ENCODE data around the gene JAGN1. TPM values are rescaled to one million over a fixed set of nuclear protein-coding genes. Genes with fewer than 3 reads are reported as not detected.

Gene JAGN1
- total RNA-seq, 1 donor from 2014 or later = 32.7 TPM

DNA sequence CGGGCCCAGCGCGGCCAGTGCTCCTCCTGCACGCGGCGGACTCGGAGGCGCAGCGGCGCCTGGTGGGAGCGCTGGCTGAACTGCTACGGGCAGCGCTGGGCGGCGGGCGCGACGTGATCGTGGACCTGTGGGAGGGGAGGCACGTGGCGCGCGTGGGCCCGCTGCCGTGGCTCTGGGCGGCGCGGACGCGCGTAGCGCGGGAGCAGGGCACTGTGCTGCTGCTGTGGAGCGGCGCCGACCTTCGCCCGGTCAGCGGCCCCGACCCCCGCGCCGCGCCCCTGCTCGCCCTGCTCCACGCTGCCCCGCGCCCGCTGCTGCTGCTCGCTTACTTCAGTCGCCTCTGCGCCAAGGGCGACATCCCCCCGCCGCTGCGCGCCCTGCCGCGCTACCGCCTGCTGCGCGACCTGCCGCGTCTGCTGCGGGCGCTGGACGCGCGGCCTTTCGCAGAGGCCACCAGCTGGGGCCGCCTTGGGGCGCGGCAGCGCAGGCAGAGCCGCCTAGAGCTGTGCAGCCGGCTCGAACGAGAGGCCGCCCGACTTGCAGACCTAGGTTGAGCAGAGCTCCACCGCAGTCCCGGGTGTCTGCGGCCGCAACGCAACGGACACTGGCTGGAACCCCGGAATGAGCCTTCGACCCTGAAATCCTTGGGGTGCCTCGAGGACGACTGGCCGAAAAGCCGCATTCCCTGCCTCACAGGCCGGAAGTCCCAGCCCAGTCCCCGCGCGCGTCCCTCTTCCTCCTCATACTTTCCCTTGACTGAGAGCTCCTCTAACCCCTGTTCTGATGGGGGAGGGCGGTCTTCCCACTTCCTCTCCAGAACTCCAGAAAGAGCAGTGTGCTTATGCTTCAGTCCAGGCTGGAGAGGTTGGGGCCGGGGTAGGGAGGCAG lies 25.1 kb downstream of the JAGN1 start:
- H3K9me3 ChIP-seq (ENCODE audit: low read depth) = no peaks in the 10 kb centered on the region
- peaks cover 14% of the 10 kb centered on the region for H3K4me1 Mint-ChIP-seq
- peaks cover 19% of the 10 kb centered on the region for H3K4me1 ChIP-seq
- H4K20me1 ChIP-seq (ENCODE audit: low read depth) = no peaks in the 10 kb centered on the region
- peak overlapping the region; percentile 86 for H3K4me3 Mint-ChIP-seq
- no peaks in the 10 kb centered on the region for H3K79me2 ChIP-seq (ENCODE audit: low read depth)
- DNase-seq (ENCODE audit: low spot score) = peak; percentile 78
- H2AFZ ChIP-seq (replicated peaks) = peak overlapping the region; percentile 97
- peak overlapping the region; percentile 60 for H3K27ac Mint-ChIP-seq
- peak overlapping the region; percentile 97 for H3K4me2 ChIP-seq
- TF ChIP-seq EZH2 (IDR thresholded peaks at IDR 0.05) (no peak), EZH2phosphoT487 (IDR thresholded peaks at IDR 0.05) (peak; percentile 37)
- TF ChIP-seq, protein P1, sequence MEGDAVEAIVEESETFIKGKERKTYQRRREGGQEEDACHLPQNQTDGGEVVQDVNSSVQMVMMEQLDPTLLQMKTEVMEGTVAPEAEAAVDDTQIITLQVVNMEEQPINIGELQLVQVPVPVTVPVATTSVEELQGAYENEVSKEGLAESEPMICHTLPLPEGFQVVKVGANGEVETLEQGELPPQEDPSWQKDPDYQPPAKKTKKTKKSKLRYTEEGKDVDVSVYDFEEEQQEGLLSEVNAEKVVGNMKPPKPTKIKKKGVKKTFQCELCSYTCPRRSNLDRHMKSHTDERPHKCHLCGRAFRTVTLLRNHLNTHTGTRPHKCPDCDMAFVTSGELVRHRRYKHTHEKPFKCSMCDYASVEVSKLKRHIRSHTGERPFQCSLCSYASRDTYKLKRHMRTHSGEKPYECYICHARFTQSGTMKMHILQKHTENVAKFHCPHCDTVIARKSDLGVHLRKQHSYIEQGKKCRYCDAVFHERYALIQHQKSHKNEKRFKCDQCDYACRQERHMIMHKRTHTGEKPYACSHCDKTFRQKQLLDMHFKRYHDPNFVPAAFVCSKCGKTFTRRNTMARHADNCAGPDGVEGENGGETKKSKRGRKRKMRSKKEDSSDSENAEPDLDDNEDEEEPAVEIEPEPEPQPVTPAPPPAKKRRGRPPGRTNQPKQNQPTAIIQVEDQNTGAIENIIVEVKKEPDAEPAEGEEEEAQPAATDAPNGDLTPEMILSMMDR (IDR thresholded peaks at IDR 0.05) = peak; percentile 31
- H3K36me3 ChIP-seq = no peaks in the 10 kb centered on the region
- no peak overlapping the region for H3K9ac ChIP-seq
- no peaks in the 10 kb centered on the region for H3K27me3 Mint-ChIP-seq (ENCODE audit: insufficient read depth, low read depth)
- H3K27me3 ChIP-seq = peaks cover 30% of the 10 kb centered on the region
- H3K27ac ChIP-seq = no peak overlapping the region
- H3K9me3 Mint-ChIP-seq = no peaks in the 10 kb centered on the region
- H3K36me3 Mint-ChIP-seq = no peaks in the 10 kb centered on the region
- peaks cover 14% of the 10 kb centered on the region for H3F3A ChIP-seq (ENCODE audit: low read depth)
- H3K4me3 ChIP-seq = peak overlapping the region; percentile 46

DNA sequence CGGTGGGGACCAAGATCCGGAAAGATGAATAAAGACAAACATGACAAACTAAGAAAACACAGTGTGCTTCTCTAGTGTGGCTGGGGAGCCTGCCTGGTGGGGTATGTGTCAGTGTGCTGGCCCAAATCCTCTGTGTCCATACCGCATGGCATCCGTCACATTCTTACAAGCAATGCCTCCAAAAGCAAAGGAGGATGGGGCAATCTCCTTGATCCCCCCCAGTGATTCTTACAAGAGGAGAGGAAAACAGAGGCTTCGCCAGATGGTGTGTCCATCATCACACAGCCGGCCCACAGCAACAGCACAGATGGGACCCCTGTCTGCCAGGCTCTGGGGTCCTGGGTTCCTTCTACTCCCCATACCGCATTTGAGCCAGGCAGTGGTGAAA lies 25.9 kb downstream of the JAGN1 start:
- H3K27ac ChIP-seq = no peak overlapping the region
- peak overlapping the region; percentile 97 for H3K4me2 ChIP-seq
- H3K36me3 ChIP-seq = no peaks in the 10 kb centered on the region
- Mint-ChIP-seq H3K9me3 (no peaks in the 10 kb centered on the region), H3K36me3 (no peaks in the 10 kb centered on the region), H3K27me3 (ENCODE audit: insufficient read depth, low read depth) (no peaks in the 10 kb centered on the region), H3K4me1 (peaks cover 12% of the 10 kb centered on the region), H3K27ac (no peak overlapping the region), H3K4me3 (peak overlapping the region; percentile 86)
- no peak overlapping the region for H3K4me3 ChIP-seq
- no peak overlapping the region for H3K9ac ChIP-seq
- TF ChIP-seq, protein P1 (IDR thresholded peaks at IDR 0.05) = no peak
- TF ChIP-seq EZH2phosphoT487 (IDR thresholded peaks at IDR 0.05) = no peak
- no peak for TF ChIP-seq EZH2 (IDR thresholded peaks at IDR 0.05)
- peaks cover 19% of the 10 kb centered on the region for H3K4me1 ChIP-seq
- no peaks in the 10 kb centered on the region for H3K9me3 ChIP-seq (ENCODE audit: low read depth)
- peaks cover 30% of the 10 kb centered on the region for H3K27me3 ChIP-seq
- peak; percentile 15 for DNase-seq (ENCODE audit: low spot score)
- no peaks in the 10 kb centered on the region for H3K79me2 ChIP-seq (ENCODE audit: low read depth)
- H4K20me1 ChIP-seq (ENCODE audit: low read depth) = no peaks in the 10 kb centered on the region
- H3F3A ChIP-seq (ENCODE audit: low read depth) = peaks cover 14% of the 10 kb centered on the region
- H2AFZ ChIP-seq (replicated peaks) = peak overlapping the region; percentile 59

DNA sequence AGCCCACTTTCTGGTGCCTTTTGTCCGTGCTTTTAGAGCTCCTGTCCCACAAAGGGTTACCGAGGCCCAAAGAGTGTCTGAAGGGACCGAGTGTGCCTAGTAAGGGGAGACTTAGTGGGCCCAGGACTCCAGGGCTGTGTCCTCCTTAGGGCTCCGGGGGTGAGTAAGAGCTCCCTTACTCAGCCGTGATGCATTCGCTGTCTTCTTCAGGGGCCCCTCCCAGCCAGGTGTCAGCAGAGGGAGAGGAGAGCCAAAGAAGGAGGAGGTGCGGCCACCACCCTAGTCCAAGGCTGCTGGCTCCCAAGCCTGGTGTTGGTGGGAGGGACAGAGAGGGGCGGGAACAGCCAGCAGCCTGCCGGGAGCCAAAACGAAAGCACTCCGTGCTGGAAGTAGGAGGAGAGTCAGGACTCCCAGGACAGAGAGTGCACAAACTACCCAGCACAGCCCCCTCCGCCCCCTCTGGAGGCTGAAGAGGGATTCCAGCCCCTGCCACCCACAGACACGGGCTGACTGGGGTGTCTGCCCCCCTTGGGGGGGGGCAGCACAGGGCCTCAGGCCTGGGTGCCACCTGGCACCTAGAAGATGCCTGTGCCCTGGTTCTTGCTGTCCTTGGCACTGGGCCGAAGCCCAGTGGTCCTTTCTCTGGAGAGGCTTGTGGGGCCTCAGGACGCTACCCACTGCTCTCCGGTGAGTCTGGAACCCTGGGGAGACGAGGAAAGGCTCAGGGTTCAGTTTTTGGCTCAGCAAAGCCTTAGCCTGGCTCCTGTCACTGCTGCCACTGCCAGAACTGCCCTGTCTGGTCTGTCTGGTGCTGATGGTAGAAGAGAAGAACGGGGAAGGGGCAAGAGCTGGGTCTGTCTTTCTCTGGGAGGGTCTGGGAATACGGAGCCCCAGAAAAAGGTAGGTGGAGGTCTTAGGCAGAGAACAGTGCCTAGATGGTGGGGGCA lies 26.6 kb downstream of the JAGN1 start, which contains the start of gene IL17RC:
Gene IL17RC (plus strand): TSS at position 365 of the 947 bp plus-strand sequence. CDS start 218 bp downstream, at position 583.
- no peak for TF ChIP-seq EZH2 (IDR thresholded peaks at IDR 0.05)
- TF ChIP-seq, protein P1 (IDR thresholded peaks at IDR 0.05) = no peak
- no peak for TF ChIP-seq EZH2phosphoT487 (IDR thresholded peaks at IDR 0.05)
- Mint-ChIP-seq H3K4me3 (peak within 1 kb of the TSS; percentile 86), H3K4me1 (peaks cover 12% of the 10 kb centered on the region), H3K9me3 (no peaks in the 10 kb centered on the region), H3K36me3 (no peaks in the 10 kb centered on the region), H3K27me3 (ENCODE audit: insufficient read depth, low read depth) (no peaks in the 10 kb centered on the region), H3K27ac (peak within 1 kb of the TSS; percentile 60)
- no peaks in the 10 kb centered on the region for H4K20me1 ChIP-seq (ENCODE audit: low read depth)
- H3K27me3 ChIP-seq = peaks cover 30% of the 10 kb centered on the region
- no peaks in the 10 kb centered on the region for H3K79me2 ChIP-seq (ENCODE audit: low read depth)
- H3K9me3 ChIP-seq (ENCODE audit: low read depth) = no peaks in the 10 kb centered on the region
- no peak within 1 kb of the TSS for H3K27ac ChIP-seq
- peaks cover 19% of the 10 kb centered on the region for H3K4me1 ChIP-seq
- DNase-seq (ENCODE audit: low spot score) = peak; percentile 74
- H3K4me3 ChIP-seq = peak within 1 kb of the TSS; percentile 46
- H3K36me3 ChIP-seq = no peaks in the 10 kb centered on the region
- H3K4me2 ChIP-seq = peak within 1 kb of the TSS; percentile 97
- peak within 1 kb of the TSS; percentile 97 for H2AFZ ChIP-seq (replicated peaks)
- H3K9ac ChIP-seq = no peak within 1 kb of the TSS
- H3F3A ChIP-seq (ENCODE audit: low read depth) = peaks cover 14% of the 10 kb centered on the region
